Right renal cortex interstitium (tissue), 3 donors: ENCODE measurements around the gene OR10H1. TPM values are rescaled to one million over a fixed set of nuclear protein-coding genes. Genes with fewer than 3 reads are reported as not detected.
A peak's percentile ranks its signal among the peaks of the same experiment; 100 is the strongest.
"Not testable (repeated sequence)": the region's sequence is repeated elsewhere in the genome, so short reads cannot be mapped to it uniquely, and the experiment has no call there.

ENCODE experiments used
- DNase-seq, 3 donors: peaks; one replicate each; pipeline ENCODE4 v3.0.0-alpha.2; 2013; ENCODE audit warnings: low read depth in 3 of 3, low spot score in 2 of 3
- polyA plus RNA-seq, 3 donors: library from polyadenylated mRNA; unstranded; fragments of 120-200 nt; gene quantifications; one replicate each; pipeline ENCODE4 v1.2.1, GENCODE V29; 2013; ENCODE audit not compliant: insufficient read length in 3 of 3

The OR10H1 gene
- polyA plus RNA-seq, result under 1 TPM in 2 of 3 donors, not detected in 1; 0.04 to 0.07 TPM

- DNase-seq, result no peak
These were observed at the start of gene OR10H1 for GRCh38 chr19:15815306-15815705. Gene OR10H1 (minus strand): TSS chr19:15815664. CDS start chr19:15808037, 7,627 bp downstream.

- DNase-seq, result no peak
These were observed 49.4 kb upstream of the OR10H1 start for GRCh38 chr19:15864824-15865223.

GRCh38 chr19:15863272-15863671 is 47.8 kb upstream of the OR10H1 start:
- no peak for DNase-seq

GRCh38 chr19:15862444-15862843 is 47.0 kb upstream of the OR10H1 start:
- no peak for DNase-seq

- DNase-seq, result no peak
These were observed 45.1 kb upstream of the OR10H1 start for GRCh38 chr19:15860522-15860921.

GRCh38 chr19:15859187-15859586 is 43.7 kb upstream of the OR10H1 start:
- no peak for DNase-seq

GRCh38 chr19:15850385-15850784 is 34.9 kb upstream of the OR10H1 start:
- no peak for DNase-seq

GRCh38 chr19:15846923-15847322 is 31.5 kb upstream of the OR10H1 start:
- DNase-seq, result no peak

- not testable (repeated sequence) for DNase-seq
These were observed 28.4 kb upstream of the OR10H1 start for GRCh38 chr19:15843894-15844222.

- DNase-seq, result no peak
These were observed 27.9 kb upstream of the OR10H1 start for GRCh38 chr19:15843203-15843893.

- no peak for DNase-seq
These were observed 26.6 kb upstream of the OR10H1 start for GRCh38 chr19:15841875-15842569.

GRCh38 chr19:15840833-15841232 is 25.4 kb upstream of the OR10H1 start:
- no peak for DNase-seq

- not testable (repeated sequence) for DNase-seq
These were observed 24.4 kb upstream of the OR10H1 start for GRCh38 chr19:15839888-15840287.

- DNase-seq, result no peak
These were observed 22.9 kb upstream of the OR10H1 start for GRCh38 chr19:15838351-15838750.

GRCh38 chr19:15837221-15837731 is 21.8 kb upstream of the OR10H1 start:
- no peak for DNase-seq

- DNase-seq, result peak; percentile 87 to 94 (median 92)
These were observed 21.1 kb upstream of the OR10H1 start for GRCh38 chr19:15836330-15837220.

- peak in 2 of 3 donors; percentile 23 to 29 for DNase-seq
These were observed 20.3 kb upstream of the OR10H1 start for GRCh38 chr19:15835565-15836329.

GRCh38 chr19:15834232-15834631 is 18.8 kb upstream of the OR10H1 start:
- DNase-seq, result not testable (repeated sequence)

- DNase-seq, result no peak
These were observed 16.2 kb upstream of the OR10H1 start for GRCh38 chr19:15831626-15832025.

- no peak for DNase-seq
These were observed 14.3 kb upstream of the OR10H1 start for GRCh38 chr19:15829786-15830185.
